ENCODE results near the gene ABLIM2.

DNA sequence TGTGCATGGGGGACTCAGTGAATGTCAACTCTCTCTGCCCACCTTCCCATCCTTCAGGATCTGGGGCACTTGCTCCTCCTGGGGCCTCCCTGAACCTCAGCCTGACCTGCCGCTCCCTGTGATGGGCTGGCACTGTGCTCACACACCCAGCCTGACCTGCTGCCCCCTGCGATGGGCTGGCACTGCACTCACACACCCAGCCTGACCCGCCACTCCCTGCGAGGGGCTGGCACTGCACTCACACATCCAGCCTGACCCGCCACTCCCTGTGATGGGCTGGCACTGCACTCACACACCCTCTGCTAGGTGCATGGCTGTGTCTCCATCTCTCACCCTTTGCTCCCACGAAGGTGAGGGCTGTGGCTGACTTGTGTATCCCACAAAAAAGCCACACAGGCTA, 103.4 kb downstream of the ABLIM2 start:
- TF ChIP-seq POLR2A (IDR thresholded peaks at IDR 0.05; ENCODE audit: low read depth, low read length) (no peak), RAD21 (IDR thresholded peaks at IDR 0.05; ENCODE audit: low read length) (no peak), CEBPB (IDR thresholded peaks at IDR 0.05; ENCODE audit: low read depth, low read length) (no peak), SMC3 (IDR thresholded peaks at IDR 0.05; ENCODE audit: low read depth, low read length) (no peak), NFE2L2 (IDR thresholded peaks at IDR 0.05; ENCODE audit: low read depth, low read length) (no peak), RFX5 (IDR thresholded peaks at IDR 0.05; ENCODE audit: low read depth, low read length) (no peak), MAFK (IDR thresholded peaks at IDR 0.05; ENCODE audit: low read depth, low read length) (no peak), BHLHE40 (IDR thresholded peaks at IDR 0.05; ENCODE audit: low read depth, low read length) (no peak), MAZ (IDR thresholded peaks at IDR 0.05; ENCODE audit: borderline replicate concordance, low read depth, low read length) (no peak), RCOR1 (IDR thresholded peaks at IDR 0.05; ENCODE audit: insufficient replicate concordance, low read length) (no peak)
- TF ChIP-seq, protein P1, sequence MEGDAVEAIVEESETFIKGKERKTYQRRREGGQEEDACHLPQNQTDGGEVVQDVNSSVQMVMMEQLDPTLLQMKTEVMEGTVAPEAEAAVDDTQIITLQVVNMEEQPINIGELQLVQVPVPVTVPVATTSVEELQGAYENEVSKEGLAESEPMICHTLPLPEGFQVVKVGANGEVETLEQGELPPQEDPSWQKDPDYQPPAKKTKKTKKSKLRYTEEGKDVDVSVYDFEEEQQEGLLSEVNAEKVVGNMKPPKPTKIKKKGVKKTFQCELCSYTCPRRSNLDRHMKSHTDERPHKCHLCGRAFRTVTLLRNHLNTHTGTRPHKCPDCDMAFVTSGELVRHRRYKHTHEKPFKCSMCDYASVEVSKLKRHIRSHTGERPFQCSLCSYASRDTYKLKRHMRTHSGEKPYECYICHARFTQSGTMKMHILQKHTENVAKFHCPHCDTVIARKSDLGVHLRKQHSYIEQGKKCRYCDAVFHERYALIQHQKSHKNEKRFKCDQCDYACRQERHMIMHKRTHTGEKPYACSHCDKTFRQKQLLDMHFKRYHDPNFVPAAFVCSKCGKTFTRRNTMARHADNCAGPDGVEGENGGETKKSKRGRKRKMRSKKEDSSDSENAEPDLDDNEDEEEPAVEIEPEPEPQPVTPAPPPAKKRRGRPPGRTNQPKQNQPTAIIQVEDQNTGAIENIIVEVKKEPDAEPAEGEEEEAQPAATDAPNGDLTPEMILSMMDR (conservative IDR thresholded peaks at IDR 0.05; ENCODE audit: low read depth, low read length) = no peak
- TF ChIP-seq, protein P2, sequence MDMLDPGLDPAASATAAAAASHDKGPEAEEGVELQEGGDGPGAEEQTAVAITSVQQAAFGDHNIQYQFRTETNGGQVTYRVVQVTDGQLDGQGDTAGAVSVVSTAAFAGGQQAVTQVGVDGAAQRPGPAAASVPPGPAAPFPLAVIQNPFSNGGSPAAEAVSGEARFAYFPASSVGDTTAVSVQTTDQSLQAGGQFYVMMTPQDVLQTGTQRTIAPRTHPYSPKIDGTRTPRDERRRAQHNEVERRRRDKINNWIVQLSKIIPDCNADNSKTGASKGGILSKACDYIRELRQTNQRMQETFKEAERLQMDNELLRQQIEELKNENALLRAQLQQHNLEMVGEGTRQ (IDR thresholded peaks at IDR 0.05; ENCODE audit: low read depth, low read length) = no peak
- TF ChIP-seq, protein P3, sequence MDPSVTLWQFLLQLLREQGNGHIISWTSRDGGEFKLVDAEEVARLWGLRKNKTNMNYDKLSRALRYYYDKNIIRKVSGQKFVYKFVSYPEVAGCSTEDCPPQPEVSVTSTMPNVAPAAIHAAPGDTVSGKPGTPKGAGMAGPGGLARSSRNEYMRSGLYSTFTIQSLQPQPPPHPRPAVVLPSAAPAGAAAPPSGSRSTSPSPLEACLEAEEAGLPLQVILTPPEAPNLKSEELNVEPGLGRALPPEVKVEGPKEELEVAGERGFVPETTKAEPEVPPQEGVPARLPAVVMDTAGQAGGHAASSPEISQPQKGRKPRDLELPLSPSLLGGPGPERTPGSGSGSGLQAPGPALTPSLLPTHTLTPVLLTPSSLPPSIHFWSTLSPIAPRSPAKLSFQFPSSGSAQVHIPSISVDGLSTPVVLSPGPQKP (IDR thresholded peaks at IDR 0.05; ENCODE audit: borderline replicate concordance, low read depth, low read length) = no peak
